Body of pancreas (tissue), 4 donors: ENCODE measurements around the gene SMIM27. TPM values are rescaled to one million over a fixed set of nuclear protein-coding genes. Genes with fewer than 3 reads are reported as not detected.

Source experiments
- ATAC-seq: fragments of 150-250 bp; one replicate; pipeline ENCODE4 v1.9.1; 2016
- DNase-seq, 4 donors: peaks; one replicate each; pipeline ENCODE4 v3.0.0-alpha.2; 2019
- H3K27ac ChIP-seq, 4 donors: fragments of 200-600 bp; sonication (generic); 1 replicate in 3 of 4; 2 replicates in 1 of 4; pipeline versions ENCODE4 v1.5.1 to v1.6.1; 2016 to 2019; ENCODE audit warnings: mild to moderate bottlenecking in 1 of 4, mixed read lengths in 1 of 4, moderate library complexity in 1 of 4
- H3K27me3 ChIP-seq, 2 donors: fragments of 200-600 bp; sonication (generic); one replicate each; pipeline ENCODE4 v1.6.0; 2016; ENCODE audit warnings: mild to moderate bottlenecking in 1 of 2
- H3K36me3 ChIP-seq, 2 donors: fragments of 200-600 bp; sonication (generic); replicated peaks in 1 of 2; 2 replicates each; pipeline ENCODE4 v1.5.1; 2016; ENCODE audit warnings: low read depth in 2 of 2; ENCODE audit not compliant: insufficient read depth in 1 of 2
- H3K4me1 ChIP-seq: fragments of 200-600 bp; sonication (generic); one replicate; pipeline ENCODE4 v1.6.0; 2016
- H3K4me3 ChIP-seq, 2 donors: fragments of 200-600 bp; sonication (generic); 1 replicate in 1 of 2; 2 replicates in 1 of 2; pipeline ENCODE4 v1.5.1; 2016 to 2019
- H3K9me3 ChIP-seq, 3 donors: fragments of 200-600 bp; sonication (generic); 1 replicate in 2 of 3; 2 replicates in 1 of 3; pipeline ENCODE4 v1.5.1; 2016
- CTCF ChIP-seq, 7 experiments: fragments of 450-650 bp in 4 of 7; fragments of 200-600 bp in 3 of 7; sonication (generic) in 3 of 7; IDR thresholded peaks; one replicate each; pipeline ENCODE4 v1.5.1; 2016 to 2019; ENCODE audit warnings: antibody characterized with exemption in 7 of 7
- POLR2A ChIP-seq, 3 donors: fragments of 450-650 bp; IDR thresholded peaks; one replicate each; pipeline ENCODE4 v1.6.1; 2016; ENCODE audit warnings: antibody characterized with exemption in 3 of 3, mild to moderate bottlenecking in 2 of 3
- WGBS, 2 donors: methylation state at CpG; one replicate each; pipeline ENCODE4 v1.1.5; 2017; 5-methylcytosine and 5-hydroxymethylcytosine counted together
- intact Hi-C: fragments of 100-400 bp; cut with DNase I; formaldehyde crosslinking; loops from one replicate; pipeline ENCODE4 v1.15.1; 2023
- total RNA-seq, 2 donors: library from RNA; depleted of rRNA; stranded (reverse); fragments of >200 nt; gene quantifications; one replicate each; pipeline ENCODE4 v1.1.0, GENCODE V29; 2016

SMIM27 gene
- total RNA-seq, 2 donors from 2014 or later, result 0.52 TPM; not detected in 1

- Histone ChIP-seq H3K27ac (peak within 1 kb of the TSS; percentile 63 to 92 (median 86)), H3K9me3 (no peaks in the 10 kb centered on the region), H3K27me3 (no peaks in the 10 kb centered on the region), H3K4me3 (peak within 1 kb of the TSS; percentile 13 to 60), H3K36me3 (no peaks in the 10 kb centered on the region), H3K4me1 (peaks cover 43% of the 10 kb centered on the region)
- WGBS, 2 donors, result 0 to 1% methylated on average over 35 to 37 of the region's 37 CpGs
- intact Hi-C loops, result no loop called here
- DNase-seq (peak; percentile 90 to 95 (median 94)), ATAC-seq (peak; percentile 88)
- peak; percentile 50 to 84 (median 82) for TF ChIP-seq POLR2A (IDR thresholded peaks at IDR 0.05)
- peak in 6 of 7 experiments; percentile 19 to 77 (median 58) for TF ChIP-seq CTCF (IDR thresholded peaks at IDR 0.05)
These were observed 26.0 kb upstream of the SMIM27 start, which contains the start of gene RIGI for GRCh38 chr9:32526041-32526706. TSS of gene RIGI (minus strand) at chr9:32526196. CDS start at chr9:32526166, 30 bp downstream.

- no peak for TF ChIP-seq POLR2A (IDR thresholded peaks at IDR 0.05)
- TF ChIP-seq CTCF (IDR thresholded peaks at IDR 0.05), result no peak
- peak overlapping the region; percentile 63 to 92 (median 86) for H3K27ac ChIP-seq
- peak overlapping the region in 1 of 2 donors; percentile 60 for H3K4me3 ChIP-seq
- H3K4me1 ChIP-seq, result peaks cover 43% of the 10 kb centered on the region
- no peaks in the 10 kb centered on the region for H3K36me3 ChIP-seq
- DNase-seq, result no peak
- no peaks in the 10 kb centered on the region for H3K9me3 ChIP-seq
- 1 to 3% methylated on average over 2 of the region's 2 CpGs for WGBS, 2 donors
- intact Hi-C loops, result no loop called here
- no peak for ATAC-seq
- H3K27me3 ChIP-seq, result no peaks in the 10 kb centered on the region
These were observed 25.4 kb upstream of the SMIM27 start for GRCh38 chr9:32526707-32527048.

GRCh38 chr9:32533336-32533735 is 18.8 kb upstream of the SMIM27 start:
- DNase-seq (no peak), ATAC-seq (no peak)
- intact Hi-C loops, result no loop called here
- no peaks in the 10 kb centered on the region for H3K36me3 ChIP-seq
- H3K27me3 ChIP-seq, result no peaks in the 10 kb centered on the region
- no peak overlapping the region for H3K4me3 ChIP-seq
- H3K27ac ChIP-seq, result no peak overlapping the region
- no peaks in the 10 kb centered on the region for H3K4me1 ChIP-seq
- H3K9me3 ChIP-seq, result no peaks in the 10 kb centered on the region
- no peak for TF ChIP-seq CTCF (IDR thresholded peaks at IDR 0.05)
- TF ChIP-seq POLR2A (IDR thresholded peaks at IDR 0.05), result no peak
- WGBS, 2 donors, result 92 to 97% methylated on average over 6 of the region's 6 CpGs

- Histone ChIP-seq H3K4me1 (no peaks in the 10 kb centered on the region), H3K36me3 (no peaks in the 10 kb centered on the region), H3K4me3 (no peak overlapping the region), H3K9me3 (no peaks in the 10 kb centered on the region), H3K27ac (no peak overlapping the region), H3K27me3 (no peaks in the 10 kb centered on the region)
- intact Hi-C loops, result no loop called here
- DNase-seq, result no peak
- no peak for ATAC-seq
- 91 to 93% methylated on average over 4 of the region's 4 CpGs for WGBS, 2 donors
- TF ChIP-seq POLR2A (IDR thresholded peaks at IDR 0.05), result no peak
- TF ChIP-seq CTCF (IDR thresholded peaks at IDR 0.05), result no peak
These were observed 18.3 kb upstream of the SMIM27 start for GRCh38 chr9:32533816-32534215.

GRCh38 chr9:32543047-32543446 is 9.1 kb upstream of the SMIM27 start:
- H3K27ac ChIP-seq, result no peak overlapping the region
- no peak overlapping the region for H3K4me3 ChIP-seq
- intact Hi-C loops, result no loop called here
- no peaks in the 10 kb centered on the region for H3K27me3 ChIP-seq
- peaks cover 5% of the 10 kb centered on the region for H3K4me1 ChIP-seq
- H3K9me3 ChIP-seq, result no peaks in the 10 kb centered on the region
- WGBS, 2 donors, result 78 to 83% methylated on average over 3 to 4 of the region's 4 CpGs
- no peak for ATAC-seq
- no peak for DNase-seq
- H3K36me3 ChIP-seq, result peaks cover 0 to 2% of the 10 kb centered on the region in 2 donors
- TF ChIP-seq POLR2A (IDR thresholded peaks at IDR 0.05) (no peak), CTCF (IDR thresholded peaks at IDR 0.05) (no peak)
